Right forelimb (tissue), 1 donor: ENCODE results near the gene KRTAP5-11.
A peak's percentile ranks its signal among the peaks of the same experiment; 100 is the strongest.
"Not testable (repeated sequence)": the region's sequence is repeated elsewhere in the genome, so short reads cannot be mapped to it uniquely, and the experiment has no call there.

Source experiments
- DNase-seq: peaks from one replicate; pipeline ENCODE4 v3.0.0-alpha.2; 2018

Gene KRTAP5-11

GRCh38 chr11:71580057-71581003 lies 2.3 kb downstream of the KRTAP5-11 start:
- DNase-seq: no peak

- not testable (repeated sequence) for DNase-seq
Observed at GRCh38 chr11:71579513-71579912, 3.2 kb downstream of the KRTAP5-11 start.

- DNase-seq: no peak
Observed at GRCh38 chr11:71577469-71578004, 5.1 kb downstream of the KRTAP5-11 start.

- DNase-seq: not testable (repeated sequence)
Observed at GRCh38 chr11:71576688-71577465, 5.8 kb downstream of the KRTAP5-11 start.

GRCh38 chr11:71575723-71576424 lies 6.8 kb downstream of the KRTAP5-11 start:
- DNase-seq: no peak

GRCh38 chr11:71574418-71574817 lies 8.3 kb downstream of the KRTAP5-11 start:
- no peak for DNase-seq

- DNase-seq: no peak
Observed at GRCh38 chr11:71572811-71573210, 9.9 kb downstream of the KRTAP5-11 start.

- not testable (repeated sequence) for DNase-seq
Observed at GRCh38 chr11:71571101-71571850, 11.4 kb downstream of the KRTAP5-11 start.

GRCh38 chr11:71568704-71569349 lies 13.8 kb downstream of the KRTAP5-11 start:
- peak; percentile 52 for DNase-seq

GRCh38 chr11:71567633-71568032 lies 15.0 kb downstream of the KRTAP5-11 start:
- not testable (repeated sequence) for DNase-seq

GRCh38 chr11:71566626-71567599 lies 15.8 kb downstream of the KRTAP5-11 start:
- not testable (repeated sequence) for DNase-seq

GRCh38 chr11:71566081-71566620 lies 16.5 kb downstream of the KRTAP5-11 start:
- DNase-seq: no peak

GRCh38 chr11:71565263-71565662 lies 17.4 kb downstream of the KRTAP5-11 start, which contains the start of gene KRTAP5-10:
Gene KRTAP5-10 (plus strand): TSS chr11:71565563. CDS start chr11:71565588, 25 bp downstream.
- DNase-seq: no peak

GRCh38 chr11:71564430-71564829 lies 18.2 kb downstream of the KRTAP5-11 start:
- no peak for DNase-seq

GRCh38 chr11:71563406-71563805 lies 19.3 kb downstream of the KRTAP5-11 start:
- DNase-seq: peak; percentile 4

GRCh38 chr11:71562120-71562519 lies 20.6 kb downstream of the KRTAP5-11 start:
- no peak for DNase-seq

GRCh38 chr11:71558996-71559395 lies 23.7 kb downstream of the KRTAP5-11 start:
- DNase-seq: no peak

GRCh38 chr11:71557257-71557656 lies 25.4 kb downstream of the KRTAP5-11 start:
- no peak for DNase-seq

- DNase-seq: no peak
Observed at GRCh38 chr11:71556018-71556417, 26.7 kb downstream of the KRTAP5-11 start.

- DNase-seq: no peak
Observed at GRCh38 chr11:71555508-71555907, 27.2 kb downstream of the KRTAP5-11 start.
